Tibial nerve (tissue), 4 donors: ENCODE results near the gene CCDC144A. TPM values are rescaled to one million over a fixed set of nuclear protein-coding genes. Genes with fewer than 3 reads are reported as not detected.
"Not testable (repeated sequence)": the region's sequence is repeated elsewhere in the genome, so short reads cannot be mapped to it uniquely, and the experiment has no call there.

ENCODE experiments used
- DNase-seq, 2 donors: peaks; one replicate each; pipeline ENCODE4 v3.0.0-alpha.2; 2019; ENCODE audit warnings: low spot score in 2 of 2
- H3K27ac ChIP-seq, 4 donors: fragments of 200-600 bp; sonication (generic) in 3 of 4; one replicate each; pipeline ENCODE4 v1.5.1; 2017 to 2019; ENCODE audit warnings: mild to moderate bottlenecking in 1 of 4
- H3K27me3 ChIP-seq, 2 donors: fragments of 200-600 bp; sonication (generic) in 1 of 2; one replicate each; pipeline versions ENCODE4 v1.5.1 to v1.6.0; 2017 to 2019
- H3K36me3 ChIP-seq, 3 donors: fragments of 200-600 bp; sonication (generic); one replicate each; pipeline ENCODE4 v1.5.1; 2018 to 2019
- H3K4me1 ChIP-seq, 4 donors: fragments of 200-600 bp; sonication (generic) in 3 of 4; one replicate each; pipeline ENCODE4 v1.5.1; 2017 to 2019
- H3K4me3 ChIP-seq, 4 donors: fragments of 200-600 bp; sonication (generic) in 3 of 4; one replicate each; pipeline ENCODE4 v1.5.1; 2017 to 2019; ENCODE audit warnings: mild to moderate bottlenecking in 1 of 4, moderate library complexity in 1 of 4
- H3K9me3 ChIP-seq, 4 donors: fragments of 200-600 bp; sonication (generic) in 3 of 4; one replicate each; pipeline ENCODE4 v1.5.1; 2017 to 2019
- CTCF ChIP-seq, 5 experiments: fragments of 200-600 bp in 3 of 5; fragments of 450-650 bp in 2 of 5; sonication (generic) in 3 of 5; IDR thresholded peaks; one replicate each; pipeline ENCODE4 v1.5.1; 2016 to 2019; ENCODE audit warnings: antibody characterized with exemption in 5 of 5, mild to moderate bottlenecking in 3 of 5, moderate library complexity in 2 of 5
- EP300 ChIP-seq, 2 donors: sonication (generic); formaldehyde crosslinking; IDR thresholded peaks; one replicate each; pipeline ENCODE4 v1.6.1; 2017; ENCODE audit warnings: antibody characterized with exemption in 2 of 2, mild to moderate bottlenecking in 1 of 2
- POLR2A ChIP-seq, 2 donors: fragments of 450-650 bp; IDR thresholded peaks; one replicate each; pipeline ENCODE4 v1.6.1; 2017; ENCODE audit warnings: antibody characterized with exemption in 2 of 2, mild to moderate bottlenecking in 2 of 2, moderate library complexity in 2 of 2
- WGBS, 2 donors: methylation state at CpG; one replicate each; pipeline ENCODE4 v1.1.5; 2018; 5-methylcytosine and 5-hydroxymethylcytosine counted together
- total RNA-seq, 4 donors: library from RNA; depleted of rRNA; stranded (reverse); fragments of >200 nt; gene quantifications; one replicate each; pipeline ENCODE4 v1.1.0, GENCODE V29; 2016

Gene CCDC144A
- total RNA-seq, 4 donors from 2014 or later = 5.1 to 27.3 (median 5.6) TPM

- Histone ChIP-seq H3K27me3 (peaks cover 0 to 10% of the 10 kb centered on the region in 2 donors), H3K9me3 (no peaks in the 10 kb centered on the region), H3K27ac (no peak overlapping the region), H3K36me3 (no peaks in the 10 kb centered on the region), H3K4me3 (no peak overlapping the region), H3K4me1 (no peaks in the 10 kb centered on the region)
- no peak for TF ChIP-seq EP300 (IDR thresholded peaks at IDR 0.05)
- no peak for TF ChIP-seq POLR2A (IDR thresholded peaks at IDR 0.05)
- no peak for TF ChIP-seq CTCF (IDR thresholded peaks at IDR 0.05)
- DNase-seq = no peak
Measured at GRCh38 chr17:16661217-16661616, 28.8 kb upstream of the CCDC144A start.

DNA sequence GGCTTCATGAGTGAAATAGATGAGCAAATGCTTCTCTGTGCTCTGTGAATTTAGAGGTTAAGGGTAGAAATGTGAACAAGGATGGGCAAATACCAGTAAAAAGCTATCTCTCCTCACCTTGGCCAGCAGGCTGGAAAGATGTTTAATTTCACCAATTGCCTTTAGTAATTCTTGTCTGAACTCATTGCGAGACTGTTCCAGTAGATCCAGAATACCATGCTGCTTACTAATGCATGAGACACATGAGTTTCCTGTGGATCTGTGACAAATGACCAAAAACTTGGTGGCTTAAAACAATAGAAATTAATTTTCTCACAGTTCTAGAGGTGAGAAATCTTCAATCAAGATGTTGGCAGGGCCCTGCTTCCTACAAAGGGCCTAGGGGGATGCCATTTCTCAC, 27.1 kb upstream of the CCDC144A start:
- TF ChIP-seq EP300 (IDR thresholded peaks at IDR 0.05) (no peak), POLR2A (IDR thresholded peaks at IDR 0.05) (no peak), CTCF (IDR thresholded peaks at IDR 0.05) (no peak)
- no peak overlapping the region for H3K27ac ChIP-seq
- H3K9me3 ChIP-seq = no peaks in the 10 kb centered on the region
- no peak for DNase-seq
- peaks cover 0 to 22% of the 10 kb centered on the region in 2 donors for H3K27me3 ChIP-seq
- no peaks in the 10 kb centered on the region for H3K36me3 ChIP-seq
- 86 to 95% methylated on average over 1 of the region's 1 CpG for WGBS, 2 donors
- H3K4me1 ChIP-seq = peaks cover 0 to 9% (median 0%) of the 10 kb centered on the region in 4 donors
- H3K4me3 ChIP-seq = no peak overlapping the region

- 43 to 46% methylated on average over 15 to 21 of the region's 24 CpGs for whole genome bisulfite sequencing, 2 donors
- not testable (repeated sequence) for H3K9me3 ChIP-seq, H3K27ac ChIP-seq, H3K36me3 ChIP-seq, H3K4me1 ChIP-seq, DNase-seq
- peaks cover 0 to 58% of the 10 kb centered on the region in 2 donors for H3K27me3 ChIP-seq
- peak overlapping the region; percentile 33 to 56 (median 39) for H3K4me3 ChIP-seq
Measured at GRCh38 chr17:16666553-16666906, 23.5 kb upstream of the CCDC144A start.

DNA sequence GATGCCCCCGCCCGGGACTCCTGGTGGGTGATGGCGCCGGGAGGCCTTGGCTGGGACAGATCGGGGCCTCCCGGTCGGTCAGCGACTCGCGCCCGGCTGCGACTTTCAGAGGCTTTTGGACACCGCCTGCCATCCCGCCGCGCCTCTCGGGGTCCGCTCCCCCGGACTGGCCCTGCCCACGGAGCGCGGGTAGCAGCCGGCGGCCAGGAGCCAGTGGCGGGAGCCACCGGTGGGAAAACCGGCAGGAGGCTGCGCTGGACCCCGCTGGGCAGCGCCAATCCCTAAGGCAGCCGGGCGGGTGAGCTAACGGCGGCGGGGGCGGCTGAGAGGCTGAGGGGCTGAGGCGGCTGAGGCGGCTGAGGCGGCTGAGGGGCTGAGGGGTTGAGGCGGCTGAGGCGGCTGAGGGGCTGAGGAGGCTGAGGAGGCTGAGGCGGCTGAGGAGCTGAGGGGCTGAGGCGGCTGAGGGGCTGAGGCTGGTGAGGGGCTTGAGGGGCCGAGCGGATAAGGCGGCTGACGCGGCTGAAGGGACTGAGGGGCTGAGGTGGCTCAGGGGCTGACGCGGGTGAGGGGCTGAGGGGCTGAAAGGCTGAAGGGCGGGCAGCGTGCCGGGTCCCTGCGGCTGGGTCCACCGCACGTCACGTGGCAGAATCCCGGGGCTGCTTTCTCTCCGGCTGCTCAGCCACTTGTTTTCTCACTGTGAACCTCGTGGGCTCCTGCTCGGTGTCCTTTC, 23.0 kb upstream of the CCDC144A start:
- H3K27ac ChIP-seq, H3K4me1 ChIP-seq, DNase-seq, H3K9me3 ChIP-seq, H3K36me3 ChIP-seq: not testable (repeated sequence)
- WGBS, 2 donors = 0 to 5% methylated on average over 32 to 43 of the region's 61 CpGs
- Histone ChIP-seq H3K4me3 (peak overlapping the region; percentile 33 to 56 (median 39)), H3K27me3 (peaks cover 0 to 57% of the 10 kb centered on the region in 2 donors)

GRCh38 chr17:16676676-16677268, 13.3 kb upstream of the CCDC144A start:
- Histone ChIP-seq H3K27me3 (peaks cover 0 to 11% of the 10 kb centered on the region in 2 donors), H3K36me3 (no peaks in the 10 kb centered on the region), H3K9me3 (no peaks in the 10 kb centered on the region), H3K27ac (no peak overlapping the region), H3K4me3 (no peak overlapping the region), H3K4me1 (no peaks in the 10 kb centered on the region)
- no peak for DNase-seq
- TF ChIP-seq EP300 (IDR thresholded peaks at IDR 0.05) (no peak), CTCF (IDR thresholded peaks at IDR 0.05) (no peak), POLR2A (IDR thresholded peaks at IDR 0.05) (no peak)
- WGBS, 2 donors = 71 to 75% methylated on average over 6 of the region's 6 CpGs

DNA sequence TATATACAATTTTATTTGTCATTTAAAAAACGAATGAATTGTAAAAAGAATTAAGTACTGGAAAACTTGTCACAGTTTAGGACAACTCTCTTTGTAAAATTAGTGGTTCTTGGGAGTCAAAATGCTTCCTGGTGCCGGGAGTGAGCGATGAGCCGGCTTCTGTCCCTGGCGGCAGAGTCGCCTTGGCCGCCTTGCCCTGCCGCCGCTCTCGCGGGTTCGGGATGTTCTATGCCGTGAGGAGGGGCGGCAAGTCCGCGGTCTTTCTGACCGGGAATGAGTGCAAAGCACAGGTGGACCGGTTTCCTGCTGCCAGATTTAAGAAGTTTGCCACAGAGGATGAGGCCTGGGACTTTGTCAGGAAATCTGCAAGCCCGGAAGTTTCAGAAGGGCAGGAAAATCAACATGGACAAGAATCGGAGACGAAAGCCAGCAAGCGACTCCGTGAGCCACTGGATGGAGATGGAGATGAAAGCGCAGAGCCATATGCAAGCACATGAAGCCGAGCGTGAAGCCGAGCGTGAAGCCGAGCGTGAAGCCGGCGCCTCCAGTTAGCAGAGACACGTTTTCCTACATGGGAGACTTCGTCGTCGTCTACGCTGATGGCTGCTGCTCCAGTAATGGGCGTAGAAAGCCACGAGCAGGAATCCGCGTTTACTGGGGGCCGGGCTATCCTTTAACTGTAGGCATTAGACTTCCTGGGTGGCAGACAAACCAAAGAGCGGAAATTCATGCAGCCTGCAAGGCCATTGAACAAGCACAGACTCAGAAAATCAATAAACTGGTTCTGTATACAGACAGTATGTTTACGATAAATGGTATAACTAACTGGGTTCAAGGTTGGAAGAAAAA, 6.5 kb upstream of the CCDC144A start:
- not testable (repeated sequence) for H3K27ac ChIP-seq, H3K9me3 ChIP-seq, DNase-seq, H3K4me1 ChIP-seq, H3K36me3 ChIP-seq
- Histone ChIP-seq H3K4me3 (peak overlapping the region in 1 of 4 donors; percentile 12), H3K27me3 (peaks cover 0 to 19% of the 10 kb centered on the region in 2 donors)
- 54 to 58% methylated on average over 44 of the region's 44 CpGs for WGBS, 2 donors

DNA sequence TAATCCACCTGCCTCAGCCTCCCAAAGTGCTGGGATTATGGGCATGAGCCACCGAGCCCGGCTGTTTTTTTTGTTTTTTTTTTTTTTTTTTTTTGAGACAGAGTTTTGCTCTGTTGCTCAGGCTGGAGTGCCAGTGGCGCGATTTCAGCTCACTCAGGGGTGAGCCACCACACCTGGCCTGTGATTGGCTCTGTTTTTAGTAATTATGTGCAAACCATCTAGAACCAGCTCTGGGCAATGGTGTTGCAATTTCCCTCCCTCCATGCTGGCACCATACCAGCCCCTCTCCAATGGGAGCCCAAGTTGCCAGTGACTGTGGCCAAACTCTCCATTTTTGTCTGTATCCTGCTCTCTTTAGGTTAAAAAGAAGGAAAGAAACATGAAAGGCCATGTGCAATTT, 4.0 kb upstream of the CCDC144A start:
- H3K27me3 ChIP-seq = peaks cover 0 to 15% of the 10 kb centered on the region in 2 donors
- H3K27ac ChIP-seq, H3K36me3 ChIP-seq, H3K9me3 ChIP-seq, H3K4me3 ChIP-seq, DNase-seq, H3K4me1 ChIP-seq: not testable (repeated sequence)
- WGBS, 2 donors = 94 to 96% methylated on average over 4 of the region's 4 CpGs

DNA sequence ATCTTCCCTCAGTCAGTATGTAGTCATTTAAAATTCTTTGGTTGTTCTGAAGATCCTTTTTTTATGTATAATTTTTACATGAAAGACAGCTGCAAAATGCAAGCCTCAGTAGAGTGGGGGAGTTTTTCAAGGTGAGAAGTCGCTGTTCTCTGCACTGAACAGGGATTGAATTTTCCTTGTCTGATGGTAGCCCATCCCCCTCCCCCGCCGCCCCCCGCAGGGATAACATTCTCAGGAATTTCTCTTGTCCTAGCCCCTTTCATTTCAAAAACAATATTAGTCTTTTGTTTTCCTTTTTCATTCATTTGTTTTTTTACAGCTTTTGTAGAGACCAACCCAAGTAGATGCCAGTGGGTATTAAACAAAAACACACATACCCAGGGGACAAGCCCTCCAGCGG, 2.9 kb upstream of the CCDC144A start:
- 33 to 44% methylated on average over 5 of the region's 5 CpGs for WGBS, 2 donors
- DNase-seq = not testable (repeated sequence)

GRCh38 chr17:16690447-16690846, 406 bp downstream of the CCDC144A start:
- peak overlapping the region in 1 of 4 donors; percentile 45 for H3K4me3 ChIP-seq
- not testable (repeated sequence) for H3K4me1 ChIP-seq, H3K36me3 ChIP-seq, H3K27me3 ChIP-seq, H3K9me3 ChIP-seq, DNase-seq, H3K27ac ChIP-seq
- 90 to 91% methylated on average over 28 to 30 of the region's 30 CpGs for WGBS, 2 donors

More for the DNA sequence above, 2.9 kb upstream of the CCDC144A start:
- H3K27ac ChIP-seq, H3K9me3 ChIP-seq, H3K4me3 ChIP-seq, H3K4me1 ChIP-seq, H3K36me3 ChIP-seq: not testable (repeated sequence)
- peaks cover 0 to 15% of the 10 kb centered on the region in 2 donors for H3K27me3 ChIP-seq
